Memory B cell (primary cell): ENCODE data around the gene PNMA6E.
A peak's percentile ranks its signal among the peaks of the same experiment; 100 is the strongest.
"Not testable (repeated sequence)": the region's sequence is repeated elsewhere in the genome, so short reads cannot be mapped to it uniquely, and the experiment has no call there.

Source experiments
- ATAC-seq: fragments of 150-1000 bp; cut with Tn5 transposase; 2 replicates; pipeline ENCODE4 v1.10.0; 2021; ENCODE audit warnings: low read depth, mild to moderate bottlenecking, moderate library complexity
- DNase-seq, 2 donors: peaks; one replicate each; pipeline ENCODE4 v3.0.0; 2022; ENCODE audit warnings: low spot score in 2 of 2
- H3K27ac Mint-ChIP-seq: one replicate; pipeline ENCODE4 v1.8.0; 2022; ENCODE audit warnings: mild to moderate bottlenecking, moderate library complexity, mixed read lengths
- H3K27me3 Mint-ChIP-seq: one replicate; pipeline ENCODE4 v1.8.0; 2022; ENCODE audit warnings: mixed read lengths
- H3K36me3 Mint-ChIP-seq: one replicate; pipeline ENCODE4 v1.8.0; 2022; ENCODE audit warnings: mild to moderate bottlenecking, mixed read lengths
- H3K4me1 Mint-ChIP-seq: one replicate; pipeline ENCODE4 v1.8.0; 2022; ENCODE audit warnings: mixed read lengths
- H3K4me3 Mint-ChIP-seq: one replicate; pipeline ENCODE4 v1.8.0; 2022; ENCODE audit warnings: mild to moderate bottlenecking, moderate library complexity, mixed read lengths
- H3K9me3 Mint-ChIP-seq: one replicate; pipeline ENCODE4 v1.8.0; 2022; ENCODE audit warnings: mixed read lengths

Gene PNMA6E

GRCh38 chrX:153392642-153393321 is 8.4 kb downstream of the PNMA6E start:
- DNase-seq (no peak), ATAC-seq (no peak)
- Mint-ChIP-seq H3K4me1 (no peaks in the 10 kb centered on the region), H3K27ac (no peak overlapping the region), H3K27me3 (peaks cover 2% of the 10 kb centered on the region), H3K36me3 (no peaks in the 10 kb centered on the region), H3K4me3 (no peak overlapping the region), H3K9me3 (no peaks in the 10 kb centered on the region)

GRCh38 chrX:153389460-153389768 is 11.7 kb downstream of the PNMA6E start:
- H3K4me1 Mint-ChIP-seq, H3K9me3 Mint-ChIP-seq, ATAC-seq: not testable (repeated sequence)

GRCh38 chrX:153388722-153389459 is 12.3 kb downstream of the PNMA6E start:
- no peaks in the 10 kb centered on the region for H3K4me1 Mint-ChIP-seq

More at GRCh38 chrX:153389460-153389768, 11.7 kb downstream of the PNMA6E start:
- not testable (repeated sequence) for H3K27ac Mint-ChIP-seq, H3K4me3 Mint-ChIP-seq, H3K36me3 Mint-ChIP-seq, H3K27me3 Mint-ChIP-seq, DNase-seq

GRCh38 chrX:153387987-153388721 is 13.0 kb downstream of the PNMA6E start:
- H3K36me3 Mint-ChIP-seq = no peaks in the 10 kb centered on the region
- no peaks in the 10 kb centered on the region for H3K9me3 Mint-ChIP-seq
- no peaks in the 10 kb centered on the region for H3K27me3 Mint-ChIP-seq
- no peak overlapping the region for H3K27ac Mint-ChIP-seq
- H3K4me1 Mint-ChIP-seq = no peaks in the 10 kb centered on the region
- ATAC-seq (no peak), DNase-seq (no peak)
- no peak overlapping the region for H3K4me3 Mint-ChIP-seq

More at GRCh38 chrX:153388722-153389459, 12.3 kb downstream of the PNMA6E start:
- Mint-ChIP-seq H3K9me3 (no peaks in the 10 kb centered on the region), H3K4me3 (no peak overlapping the region), H3K27me3 (peaks cover 1% of the 10 kb centered on the region), H3K27ac (no peak overlapping the region), H3K36me3 (no peaks in the 10 kb centered on the region)
- ATAC-seq (no peak), DNase-seq (no peak)

GRCh38 chrX:153387345-153387744 is 13.8 kb downstream of the PNMA6E start:
- DNase-seq = no peak
- Mint-ChIP-seq H3K4me1 (no peaks in the 10 kb centered on the region), H3K36me3 (no peaks in the 10 kb centered on the region), H3K27ac (no peak overlapping the region), H3K4me3 (no peak overlapping the region), H3K9me3 (no peaks in the 10 kb centered on the region), H3K27me3 (no peaks in the 10 kb centered on the region)
- ATAC-seq = no peak

- DNase-seq (no peak), ATAC-seq (no peak)
- Mint-ChIP-seq H3K4me3 (no peak overlapping the region), H3K27me3 (no peaks in the 10 kb centered on the region), H3K9me3 (no peaks in the 10 kb centered on the region), H3K4me1 (no peaks in the 10 kb centered on the region), H3K27ac (no peak overlapping the region), H3K36me3 (no peaks in the 10 kb centered on the region)
Observed at GRCh38 chrX:153386097-153386496, 15.1 kb downstream of the PNMA6E start.

- H3K9me3 Mint-ChIP-seq, H3K4me1 Mint-ChIP-seq, H3K27me3 Mint-ChIP-seq, H3K36me3 Mint-ChIP-seq, DNase-seq, H3K27ac Mint-ChIP-seq, H3K4me3 Mint-ChIP-seq, ATAC-seq: not testable (repeated sequence)
Observed at GRCh38 chrX:153384973-153385372, 16.2 kb downstream of the PNMA6E start.

- Mint-ChIP-seq H3K27ac (no peak overlapping the region), H3K9me3 (no peaks in the 10 kb centered on the region), H3K4me1 (no peaks in the 10 kb centered on the region), H3K36me3 (no peaks in the 10 kb centered on the region), H3K27me3 (no peaks in the 10 kb centered on the region), H3K4me3 (no peak overlapping the region)
- DNase-seq = no peak
- ATAC-seq = no peak
Observed at GRCh38 chrX:153384390-153384789, 16.8 kb downstream of the PNMA6E start.

GRCh38 chrX:153382563-153383482 is 18.3 kb downstream of the PNMA6E start:
- ATAC-seq (no peak), DNase-seq (no peak)
- H3K9me3 Mint-ChIP-seq = no peaks in the 10 kb centered on the region
- H3K4me3 Mint-ChIP-seq = no peak overlapping the region
- H3K36me3 Mint-ChIP-seq = no peaks in the 10 kb centered on the region
- H3K4me1 Mint-ChIP-seq = no peaks in the 10 kb centered on the region
- H3K27ac Mint-ChIP-seq = no peak overlapping the region
- H3K27me3 Mint-ChIP-seq = no peaks in the 10 kb centered on the region

- peak; percentile 34 for ATAC-seq
- Mint-ChIP-seq H3K36me3 (no peaks in the 10 kb centered on the region), H3K27ac (no peak overlapping the region), H3K27me3 (no peaks in the 10 kb centered on the region), H3K9me3 (no peaks in the 10 kb centered on the region), H3K4me1 (no peaks in the 10 kb centered on the region), H3K4me3 (no peak overlapping the region)
- no peak for DNase-seq
Observed at GRCh38 chrX:153381684-153382532, 19.2 kb downstream of the PNMA6E start.

GRCh38 chrX:153380691-153381090 is 20.5 kb downstream of the PNMA6E start:
- Mint-ChIP-seq H3K27ac (no peak overlapping the region), H3K27me3 (peaks cover 1% of the 10 kb centered on the region), H3K36me3 (no peaks in the 10 kb centered on the region), H3K9me3 (no peaks in the 10 kb centered on the region), H3K4me3 (no peak overlapping the region), H3K4me1 (no peaks in the 10 kb centered on the region)
- ATAC-seq = no peak
- no peak for DNase-seq

GRCh38 chrX:153379971-153380581 is 21.1 kb downstream of the PNMA6E start:
- H3K27ac Mint-ChIP-seq = no peak overlapping the region
- no peak overlapping the region for H3K4me3 Mint-ChIP-seq
- H3K4me1 Mint-ChIP-seq = no peaks in the 10 kb centered on the region
- ATAC-seq = no peak
- no peaks in the 10 kb centered on the region for H3K36me3 Mint-ChIP-seq
- no peaks in the 10 kb centered on the region for H3K9me3 Mint-ChIP-seq
- no peak for DNase-seq
- peaks cover 1% of the 10 kb centered on the region for H3K27me3 Mint-ChIP-seq

- H3K27me3 Mint-ChIP-seq = peaks cover 5% of the 10 kb centered on the region
- ATAC-seq = no peak
- no peak overlapping the region for H3K27ac Mint-ChIP-seq
- no peak for DNase-seq
- no peak overlapping the region for H3K4me3 Mint-ChIP-seq
- H3K4me1 Mint-ChIP-seq = no peaks in the 10 kb centered on the region
- no peaks in the 10 kb centered on the region for H3K36me3 Mint-ChIP-seq
- H3K9me3 Mint-ChIP-seq = no peaks in the 10 kb centered on the region
Observed at GRCh38 chrX:153379508-153379907, 21.6 kb downstream of the PNMA6E start.
